HG03558 (cell line): Measurements from ENCODE around the gene LNX1.
"Not testable (repeated sequence)": the region's sequence is repeated elsewhere in the genome, so short reads cannot be mapped to it uniquely, and the experiment has no call there.

Source experiments
- ATAC-seq: cut with Tn5 transposase; IDR thresholded peaks from one replicate; pipeline ENCODE4 v1.9.1; 2021; ENCODE audit warnings: moderate number of reproducible peaks; ENCODE audit not compliant: unreplicated experiment; ENCODE audit errors: extremely low read depth

LNX1 gene

GRCh38 chr4:53477636-53478035, 113.7 kb downstream of the LNX1 start:
- ATAC-seq = no peak

- ATAC-seq = no peak
Measured at GRCh38 chr4:53477038-53477565, 114.2 kb downstream of the LNX1 start.

GRCh38 chr4:53476232-53477037, 114.9 kb downstream of the LNX1 start:
- ATAC-seq = no peak

- not testable (repeated sequence) for ATAC-seq
Measured at GRCh38 chr4:53466576-53466975, 124.7 kb downstream of the LNX1 start.

GRCh38 chr4:53465891-53466290, 125.4 kb downstream of the LNX1 start:
- ATAC-seq = no peak

- no peak for ATAC-seq
Measured at GRCh38 chr4:53465281-53465680, 126.0 kb downstream of the LNX1 start.

- ATAC-seq = no peak
Measured at GRCh38 chr4:53463340-53463739, 127.9 kb downstream of the LNX1 start.

- no peak for ATAC-seq
Measured at GRCh38 chr4:53461244-53461643, 130.0 kb downstream of the LNX1 start.

- ATAC-seq = no peak
Measured at GRCh38 chr4:53459548-53459947, 131.7 kb downstream of the LNX1 start.

- no peak for ATAC-seq
Measured at GRCh38 chr4:53456178-53456577, 135.1 kb downstream of the LNX1 start.

GRCh38 chr4:53455766-53456165, 135.5 kb downstream of the LNX1 start:
- no peak for ATAC-seq

GRCh38 chr4:53453385-53453784, 137.9 kb downstream of the LNX1 start:
- ATAC-seq = no peak

GRCh38 chr4:53450773-53451172, 140.5 kb downstream of the LNX1 start:
- ATAC-seq = no peak

GRCh38 chr4:53444954-53445353, 146.3 kb downstream of the LNX1 start:
- no peak for ATAC-seq

GRCh38 chr4:53441564-53441963, 149.7 kb downstream of the LNX1 start:
- no peak for ATAC-seq

- no peak for ATAC-seq
Measured at GRCh38 chr4:53436251-53436650, 155.0 kb downstream of the LNX1 start.

GRCh38 chr4:53432528-53433424, 158.5 kb downstream of the LNX1 start:
- ATAC-seq = no peak

GRCh38 chr4:53431052-53431451, 160.2 kb downstream of the LNX1 start:
- ATAC-seq = no peak

GRCh38 chr4:53427366-53427765, 163.9 kb downstream of the LNX1 start:
- ATAC-seq = no peak

GRCh38 chr4:53424280-53424679, 167.0 kb downstream of the LNX1 start:
- ATAC-seq = no peak

GRCh38 chr4:53422367-53422766, 168.9 kb downstream of the LNX1 start:
- ATAC-seq = no peak
